ENCODE measurements around the gene EFCAB12. TPM values are rescaled to one million over a fixed set of nuclear protein-coding genes. Genes with fewer than 3 reads are reported as not detected.
A peak's percentile ranks its signal among the peaks of the same experiment; 100 is the strongest.
"Not testable (repeated sequence)": the region's sequence is repeated elsewhere in the genome, so short reads cannot be mapped to it uniquely, and the experiment has no call there.

The EFCAB12 gene
- total and polyA plus RNA-seq, 10 of the 15 experiments (the other 5 are each of a cell fraction or from before 2014, with no cell fraction given): 0.02 to 0.85 (median 0.33) TPM

DNA sequence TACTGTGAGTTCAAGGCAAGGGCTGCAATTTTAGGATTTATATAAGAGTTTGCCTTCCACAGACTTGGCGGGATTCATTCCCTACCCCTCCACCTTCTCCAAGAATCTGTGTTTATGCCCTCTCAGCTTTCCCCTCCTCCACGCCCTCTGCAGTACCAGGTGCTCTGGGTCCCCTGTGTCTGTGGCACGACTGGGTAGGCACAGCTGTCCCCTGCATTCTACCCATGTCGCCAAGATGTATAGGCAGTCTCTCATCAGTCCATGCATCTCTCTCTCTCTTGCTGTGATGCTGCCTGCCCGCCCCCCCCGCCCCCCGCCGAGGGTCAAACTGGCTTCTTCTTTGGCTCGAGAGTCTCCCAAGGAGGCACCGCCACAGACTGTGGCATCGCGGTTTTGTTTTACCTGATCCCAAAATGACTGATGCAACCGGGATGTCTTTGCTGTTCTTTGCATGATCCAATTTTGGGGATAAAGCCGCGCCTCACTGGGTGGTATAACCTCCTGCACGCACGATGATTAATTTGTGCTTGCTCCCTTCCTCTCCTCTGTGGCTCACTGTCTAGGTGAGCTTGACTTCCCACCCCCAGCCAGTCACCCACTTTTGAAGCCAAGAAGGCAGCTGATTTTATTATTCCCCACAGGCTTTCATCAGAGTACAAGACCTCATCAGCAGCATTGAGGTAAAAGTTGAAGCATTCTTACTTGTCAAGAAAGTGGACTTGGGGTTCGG is 43.7 kb downstream of the EFCAB12 start:
- FAIRE-seq (no peak), ATAC-seq (no peak), DNase-seq (ENCODE audit: low read depth, low spot score) (no peak)
- 68% methylated on average over 18 of the region's 18 CpGs for WGBS (ENCODE audit: insufficient coverage, insufficient replicate concordance, low lambda C conversion rate, missing lambda C conversion rate)
- no peak overlapping the region for H3K9ac ChIP-seq (ENCODE audit: control insufficient read depth, insufficient read depth, low read length)
- H3K4me3 ChIP-seq: no peak overlapping the region
- POLR2A ChIA-PET: no interaction called here
- peaks cover 3 to 5% of the 10 kb centered on the region in 2 experiments; a peak in 3 of 4 replicates for H3K36me3 ChIP-seq (ENCODE audit: control insufficient read depth in 2 of 2, insufficient read depth in 2 of 2, low read length in 1 of 2)
- no peaks in the 10 kb centered on the region for H3K79me2 ChIP-seq (ENCODE audit: control insufficient read depth, insufficient read depth, low read length)
- intact Hi-C loops (cut with micrococcal nuclease; ENCODE audit: unreplicated experiment) (loop anchor here (5.0 to 10.0 kb wide), 4 partner anchors 53 to 443 kb away; partner anchors contain the start of gene MBD4), in situ Hi-C loops (cut with MboI) (no loop called here)
- H3K9me3 ChIP-seq (replicated peaks; ENCODE audit: control insufficient read depth, insufficient read depth, low read length): peaks cover 2% of the 10 kb centered on the region; the same call in 2 of the 3 replicates
- CTCF ChIA-PET: interaction anchor here (1.4 to 6.0 kb wide), 5 partner anchors 11 to 331 kb away, joined by 3 to 60 read pairs (median 16); no protein-coding TSS in a partner anchor
- TF ChIP-seq SP1 (IDR thresholded peaks at IDR 0.05; ENCODE audit: low read depth, low read length): no peak
- 0 out of 2 replicates have a peak, but pooled peaks have one; percentile 42 for TF ChIP-seq POLR2A (IDR thresholded peaks at IDR 0.05; ENCODE audit: low read depth, low read length)
- H2AFZ ChIP-seq (ENCODE audit: control insufficient read depth, low read depth, low read length): no peak overlapping the region
- no peaks in the 10 kb centered on the region for H4K20me1 ChIP-seq (ENCODE audit: control insufficient read depth, insufficient read depth)
- no peak overlapping the region for H3K4me2 ChIP-seq (ENCODE audit: control insufficient read depth, insufficient read depth)
- H3K4me1 ChIP-seq (ENCODE audit: control insufficient read depth, insufficient read depth, low read length): no peaks in the 10 kb centered on the region
- no peak overlapping the region for H3K27ac ChIP-seq (ENCODE audit: control insufficient read depth, insufficient read depth)
- no TSS peak for BruUV-seq (replicated peaks)
- SMC1A ChIA-PET (ENCODE audit: uncharacterized antibody, unreplicated experiment): interaction anchor here (1.3 to 4.4 kb wide), 4 partner anchors 15 to 64 kb away, joined by 3 to 72 read pairs (median 6); no protein-coding TSS in a partner anchor
- RAD21 ChIA-PET (ENCODE audit: unreplicated experiment): interaction anchor here (0.7 to 5.8 kb wide), 6 partner anchors 15 to 224 kb away, joined by 3 to 78 read pairs (median 3); partner anchors contain the start of gene EFCAB12
- no peaks in the 10 kb centered on the region for H3K27me3 ChIP-seq (replicated peaks in 1 of 2; ENCODE audit: control insufficient read depth in 2 of 2, insufficient read depth in 2 of 2, low read length in 1 of 2)

DNA sequence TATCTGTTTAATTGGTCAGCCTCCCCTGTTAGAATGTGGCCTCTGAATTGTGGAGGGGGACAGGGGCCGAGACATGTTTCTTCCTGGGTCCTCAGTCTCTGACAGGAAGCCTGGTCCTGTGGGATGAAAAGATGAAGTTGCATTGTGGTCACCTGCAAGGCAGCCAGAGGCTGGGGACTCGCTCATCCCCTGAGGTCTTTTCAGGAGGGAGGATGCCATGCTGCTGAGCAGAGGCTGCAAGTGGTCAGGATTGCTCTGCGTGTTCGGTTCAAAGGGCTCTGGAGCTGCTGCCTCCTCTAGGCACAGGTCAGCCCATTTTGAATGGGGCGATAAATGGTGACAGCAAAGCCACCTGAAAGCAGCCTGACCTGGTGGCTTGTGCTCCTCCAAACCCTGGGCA is 44.3 kb downstream of the EFCAB12 start:
- H3K27ac ChIP-seq (ENCODE audit: control insufficient read depth, insufficient read depth); FAIRE-seq; H2AFZ ChIP-seq (ENCODE audit: control insufficient read depth, low read depth, low read length); DNase-seq (ENCODE audit: low read depth, low spot score); H4K20me1 ChIP-seq (ENCODE audit: control insufficient read depth, insufficient read depth); H3K79me2 ChIP-seq (ENCODE audit: control insufficient read depth, insufficient read depth, low read length); H3K9me3 ChIP-seq (replicated peaks; ENCODE audit: control insufficient read depth, insufficient read depth, low read length); BruUV-seq (replicated peaks); in situ Hi-C loops (cut with MboI); ATAC-seq; H3K9ac ChIP-seq (ENCODE audit: control insufficient read depth, insufficient read depth, low read length); H3K4me2 ChIP-seq (ENCODE audit: control insufficient read depth, insufficient read depth); H3K36me3 ChIP-seq (ENCODE audit: control insufficient read depth in 2 of 2, insufficient read depth in 2 of 2, low read length in 1 of 2); H3K4me3 ChIP-seq; H3K4me1 ChIP-seq (ENCODE audit: control insufficient read depth, insufficient read depth, low read length); H3K27me3 ChIP-seq (replicated peaks in 1 of 2; ENCODE audit: control insufficient read depth in 2 of 2, insufficient read depth in 2 of 2, low read length in 1 of 2): not testable (repeated sequence)
- intact Hi-C loops (cut with micrococcal nuclease; ENCODE audit: unreplicated experiment): loop anchor here (5.0 to 10.0 kb wide), 4 partner anchors 53 to 443 kb away; partner anchors contain the start of gene MBD4
- CTCF ChIA-PET: interaction anchor here (0.7 to 6.0 kb wide), 29 partner anchors 11 to 442 kb away, joined by 3 to 60 read pairs (median 6); partner anchors contain the start of genes EFCAB12, IFT122 and MBD4
- 81% methylated on average over 5 of the region's 5 CpGs for WGBS (ENCODE audit: insufficient coverage, insufficient replicate concordance, low lambda C conversion rate, missing lambda C conversion rate)
- SMC1A ChIA-PET (ENCODE audit: uncharacterized antibody, unreplicated experiment): interaction anchor here (0.7 to 4.4 kb wide), 17 partner anchors 10 to 142 kb away, joined by 3 to 72 read pairs (median 6); partner anchors contain the start of genes EFCAB12, IFT122 and MBD4
- RAD21 ChIA-PET (ENCODE audit: unreplicated experiment): interaction anchor here (0.7 to 5.8 kb wide), 19 partner anchors 12 to 445 kb away, joined by 3 to 78 read pairs (median 5); partner anchors contain the start of genes IFT122 and MBD4
- POLR2A ChIA-PET: interaction anchor here (0.7 to 0.9 kb wide), 2 partner anchors 55 to 414 kb away, joined by 3 read pairs; no protein-coding TSS in a partner anchor

All from GM12878 (cell line).